Measurements from ENCODE around the gene TP53BP2. TPM values are rescaled to one million over a fixed set of nuclear protein-coding genes. Genes with fewer than 3 reads are reported as not detected.

Gene TP53BP2
- total RNA-seq, 1 experiment from 2014 or later: 38.2 TPM

DNA sequence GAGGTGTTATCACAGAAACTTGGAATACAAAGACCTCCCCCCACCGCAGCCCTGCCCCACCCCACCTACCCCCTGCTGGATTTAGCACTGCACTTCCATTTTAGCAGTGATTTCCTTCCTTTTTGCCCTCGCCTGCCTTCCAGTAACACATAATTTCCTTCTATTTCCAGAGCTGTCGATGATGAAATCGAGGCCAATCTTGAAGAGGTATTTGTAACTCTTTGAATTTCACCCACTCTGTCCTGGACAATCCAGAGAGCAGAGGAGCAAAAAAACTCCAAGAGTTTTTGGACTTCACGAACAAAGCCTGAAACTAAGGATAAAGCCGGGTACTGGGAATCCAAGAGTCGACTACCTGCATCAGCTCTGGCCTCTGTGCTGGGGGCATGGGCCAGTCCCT lies 84.3 kb downstream of the TP53BP2 start:
- Histone ChIP-seq H4K20me1 (ENCODE audit: insufficient read depth) (no peaks in the 10 kb centered on the region), H3K9me3 (ENCODE audit: control insufficient read depth in 1 of 2, insufficient read depth in 1 of 2, low read depth in 1 of 2, low read length in 2 of 2) (no peaks in the 10 kb centered on the region), H3K79me2 (ENCODE audit: insufficient read depth, low read length) (0 out of 2 replicates have a peak, but pooled peaks cover 4% of the 10 kb centered on the region), H3K4me1 (ENCODE audit: control insufficient read depth in 1 of 2, insufficient read depth in 2 of 2, low read length in 2 of 2) (peaks cover 0 to 5% of the 10 kb centered on the region in 2 experiments; a peak in 1 of 4 replicates), H2AFZ (ENCODE audit: low read depth, low read length, poor library complexity, severe bottlenecking) (no peak overlapping the region), H3K4me2 (ENCODE audit: low read length) (no peak overlapping the region), H3K27me3 (ENCODE audit: insufficient read depth, low read length) (no peaks in the 10 kb centered on the region), H3K27ac (ENCODE audit: low read depth, low read length) (no peak overlapping the region), H3K36me3 (ENCODE audit: control insufficient read depth in 1 of 2, insufficient read depth in 2 of 2, low read length in 2 of 2) (peaks cover 4 to 63% of the 10 kb centered on the region in 2 experiments; a peak in 3 of 4 replicates), H3K9ac (ENCODE audit: low read length) (no peak overlapping the region), H3K4me3 (replicated peaks in 1 of 2; ENCODE audit: low read depth in 1 of 2, low read length in 2 of 2) (no peak overlapping the region), H3K9me2 (ENCODE audit: insufficient read depth) (no peaks in the 10 kb centered on the region)
- no TSS peak for BruUV-seq (replicated peaks)
- ATAC-seq (no peak), DNase-seq (ENCODE audit: low read depth, low spot score) (no peak)
- intact Hi-C loops (cut with micrococcal nuclease): no loop called here
- POLR2A ChIA-PET: no interaction called here
- TF ChIP-seq, protein P1, sequence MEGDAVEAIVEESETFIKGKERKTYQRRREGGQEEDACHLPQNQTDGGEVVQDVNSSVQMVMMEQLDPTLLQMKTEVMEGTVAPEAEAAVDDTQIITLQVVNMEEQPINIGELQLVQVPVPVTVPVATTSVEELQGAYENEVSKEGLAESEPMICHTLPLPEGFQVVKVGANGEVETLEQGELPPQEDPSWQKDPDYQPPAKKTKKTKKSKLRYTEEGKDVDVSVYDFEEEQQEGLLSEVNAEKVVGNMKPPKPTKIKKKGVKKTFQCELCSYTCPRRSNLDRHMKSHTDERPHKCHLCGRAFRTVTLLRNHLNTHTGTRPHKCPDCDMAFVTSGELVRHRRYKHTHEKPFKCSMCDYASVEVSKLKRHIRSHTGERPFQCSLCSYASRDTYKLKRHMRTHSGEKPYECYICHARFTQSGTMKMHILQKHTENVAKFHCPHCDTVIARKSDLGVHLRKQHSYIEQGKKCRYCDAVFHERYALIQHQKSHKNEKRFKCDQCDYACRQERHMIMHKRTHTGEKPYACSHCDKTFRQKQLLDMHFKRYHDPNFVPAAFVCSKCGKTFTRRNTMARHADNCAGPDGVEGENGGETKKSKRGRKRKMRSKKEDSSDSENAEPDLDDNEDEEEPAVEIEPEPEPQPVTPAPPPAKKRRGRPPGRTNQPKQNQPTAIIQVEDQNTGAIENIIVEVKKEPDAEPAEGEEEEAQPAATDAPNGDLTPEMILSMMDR (IDR thresholded peaks at IDR 0.05 in 2 of 3, conservative IDR thresholded peaks at IDR 0.05 in 1 of 3; ENCODE audit: borderline replicate concordance in 1 of 3, insufficient read depth in 1 of 3, low read depth in 2 of 3, low read length in 2 of 3): no peak
- TF ChIP-seq ZFX (IDR thresholded peaks at IDR 0.05) (no peak), TCF7L2 (IDR thresholded peaks at IDR 0.05; ENCODE audit: borderline replicate concordance, extremely low read depth, insufficient read depth, insufficient read length) (no peak)
- CTCF ChIA-PET: no interaction called here
- RAD21 ChIA-PET (ENCODE audit: low non-redundant PET in 1 of 2, low total read pairs in 2 of 2, uncharacterized antibody in 2 of 2, unreplicated experiment in 2 of 2): no interaction called here

DNA sequence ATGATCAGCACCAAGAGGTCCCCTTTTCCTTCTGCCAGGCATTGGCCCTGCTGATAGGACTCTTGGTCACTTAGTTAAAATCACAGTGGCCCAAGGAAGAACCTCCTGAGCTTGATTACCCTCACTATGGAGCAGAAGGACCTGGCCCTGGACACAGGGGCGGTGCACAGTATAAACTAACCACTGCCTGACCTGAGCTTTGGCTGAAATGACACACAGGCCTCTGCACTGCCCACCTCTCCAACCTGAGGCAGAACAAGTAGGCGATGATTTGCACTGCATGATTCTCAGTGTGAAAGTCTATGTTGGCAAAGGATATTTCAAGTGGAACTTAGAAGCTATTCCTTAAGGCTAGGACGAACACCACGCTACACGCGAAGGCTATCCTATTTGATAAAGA lies 84.9 kb downstream of the TP53BP2 start:
- Histone ChIP-seq H3K9me3 (ENCODE audit: control insufficient read depth in 1 of 2, insufficient read depth in 1 of 2, low read depth in 1 of 2, low read length in 2 of 2) (no peaks in the 10 kb centered on the region), H3K79me2 (ENCODE audit: insufficient read depth, low read length) (no peaks in the 10 kb centered on the region), H3K27me3 (ENCODE audit: insufficient read depth, low read length) (no peaks in the 10 kb centered on the region), H3K27ac (ENCODE audit: low read depth, low read length) (no peak overlapping the region), H3K4me2 (ENCODE audit: low read length) (no peak overlapping the region), H3K4me1 (ENCODE audit: control insufficient read depth in 1 of 2, insufficient read depth in 2 of 2, low read length in 2 of 2) (no peaks in the 10 kb centered on the region), H3K36me3 (ENCODE audit: control insufficient read depth in 1 of 2, insufficient read depth in 2 of 2, low read length in 2 of 2) (peaks cover 7 to 63% of the 10 kb centered on the region in 2 experiments), H2AFZ (ENCODE audit: low read depth, low read length, poor library complexity, severe bottlenecking) (no peak overlapping the region), H4K20me1 (ENCODE audit: insufficient read depth) (no peaks in the 10 kb centered on the region), H3K4me3 (replicated peaks in 1 of 2; ENCODE audit: low read depth in 1 of 2, low read length in 2 of 2) (no peak overlapping the region), H3K9ac (ENCODE audit: low read length) (no peak overlapping the region), H3K9me2 (ENCODE audit: insufficient read depth) (no peaks in the 10 kb centered on the region)
- no peak for ATAC-seq
- DNase-seq (ENCODE audit: low read depth, low spot score): no peak
- ChIA-PET CTCF (no interaction called here), RAD21 (ENCODE audit: low non-redundant PET in 1 of 2, low total read pairs in 2 of 2, uncharacterized antibody in 2 of 2, unreplicated experiment in 2 of 2) (no interaction called here), POLR2A (interaction anchor here (0.9 kb wide), 1 partner anchor 11 kb away, joined by 3 read pairs; no protein-coding TSS in a partner anchor)
- no TSS peak for BruUV-seq (replicated peaks)
- intact Hi-C loops (cut with micrococcal nuclease): no loop called here
- TF ChIP-seq YY1 (IDR thresholded peaks at IDR 0.05; ENCODE audit: extremely low read depth, insufficient replicate concordance, low read depth, low read length): no peak
- TF ChIP-seq, protein P2, sequence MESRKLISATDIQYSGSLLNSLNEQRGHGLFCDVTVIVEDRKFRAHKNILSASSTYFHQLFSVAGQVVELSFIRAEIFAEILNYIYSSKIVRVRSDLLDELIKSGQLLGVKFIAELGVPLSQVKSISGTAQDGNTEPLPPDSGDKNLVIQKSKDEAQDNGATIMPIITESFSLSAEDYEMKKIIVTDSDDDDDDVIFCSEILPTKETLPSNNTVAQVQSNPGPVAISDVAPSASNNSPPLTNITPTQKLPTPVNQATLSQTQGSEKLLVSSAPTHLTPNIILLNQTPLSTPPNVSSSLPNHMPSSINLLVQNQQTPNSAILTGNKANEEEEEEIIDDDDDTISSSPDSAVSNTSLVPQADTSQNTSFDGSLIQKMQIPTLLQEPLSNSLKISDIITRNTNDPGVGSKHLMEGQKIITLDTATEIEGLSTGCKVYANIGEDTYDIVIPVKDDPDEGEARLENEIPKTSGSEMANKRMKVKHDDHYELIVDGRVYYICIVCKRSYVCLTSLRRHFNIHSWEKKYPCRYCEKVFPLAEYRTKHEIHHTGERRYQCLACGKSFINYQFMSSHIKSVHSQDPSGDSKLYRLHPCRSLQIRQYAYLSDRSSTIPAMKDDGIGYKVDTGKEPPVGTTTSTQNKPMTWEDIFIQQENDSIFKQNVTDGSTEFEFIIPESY (IDR thresholded peaks at IDR 0.05; ENCODE audit: extremely low read depth, insufficient replicate concordance, low read length): no peak
- TF ChIP-seq EZH2 (IDR thresholded peaks at IDR 0.05): no peak
- TF ChIP-seq, protein P3, sequence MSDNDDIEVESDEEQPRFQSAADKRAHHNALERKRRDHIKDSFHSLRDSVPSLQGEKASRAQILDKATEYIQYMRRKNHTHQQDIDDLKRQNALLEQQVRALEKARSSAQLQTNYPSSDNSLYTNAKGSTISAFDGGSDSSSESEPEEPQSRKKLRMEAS (IDR thresholded peaks at IDR 0.05): no peak
- TF ChIP-seq POLR2A (IDR thresholded peaks at IDR 0.05; ENCODE audit: borderline replicate concordance, extremely low read depth, insufficient read depth, insufficient read length): no peak
- no peak for TF ChIP-seq CEBPB (IDR thresholded peaks at IDR 0.05; ENCODE audit: low read depth)
- TF ChIP-seq CBX3 (IDR thresholded peaks at IDR 0.05; ENCODE audit: low read depth): no peak
- no peak for TF ChIP-seq ZNF274 (IDR thresholded peaks at IDR 0.05; ENCODE audit: low read depth, low read length)
- no peak for TF ChIP-seq ELF1 (IDR thresholded peaks at IDR 0.05; ENCODE audit: borderline replicate concordance, low read depth)
- TF ChIP-seq EZH2phosphoT487 (IDR thresholded peaks at IDR 0.05; ENCODE audit: borderline replicate concordance): no peak
- no peak for TF ChIP-seq RAD21 (IDR thresholded peaks at IDR 0.05; ENCODE audit: low read depth)
- TF ChIP-seq SIN3A (IDR thresholded peaks at IDR 0.05; ENCODE audit: low read depth): no peak
- TF ChIP-seq FOSL1 (IDR thresholded peaks at IDR 0.05; ENCODE audit: low read depth): no peak

Data from HCT116 (cell line).